Spinal cord (tissue), 10 donors: Measurements from ENCODE around the gene KDM7A. TPM values are rescaled to one million over a fixed set of nuclear protein-coding genes. Genes with fewer than 3 reads are reported as not detected.

Experiments
- DNase-seq, 6 donors: peaks; one replicate each; pipeline versions ENCODE4 v3.0.0 to v3.0.0-alpha.2; 2013 to 2015; ENCODE audit warnings: low spot score in 6 of 6, low read depth in 4 of 6
- H3K27ac ChIP-seq: one replicate; pipeline ENCODE4 v1.5.1; 2013; ENCODE audit warnings: low read depth, low read length, control low read depth
- H3K27me3 ChIP-seq: one replicate; pipeline ENCODE4 v1.6.1; 2013; ENCODE audit warnings: low read length; ENCODE audit not compliant: control insufficient read depth, insufficient read depth
- H3K36me3 ChIP-seq: one replicate; pipeline ENCODE4 v1.6.1; 2013; ENCODE audit warnings: low read length; ENCODE audit not compliant: control insufficient read depth, insufficient read depth
- H3K4me1 ChIP-seq: one replicate; pipeline ENCODE4 v1.6.1; 2013; ENCODE audit warnings: low read length; ENCODE audit not compliant: control insufficient read depth, insufficient read depth
- H3K4me3 ChIP-seq: one replicate; pipeline ENCODE4 v1.5.1; 2013; ENCODE audit warnings: low read depth, low read length, control low read depth
- H3K9me3 ChIP-seq: one replicate; pipeline ENCODE4 v1.6.1; 2013; ENCODE audit warnings: low read length; ENCODE audit not compliant: control insufficient read depth, insufficient read depth
- WGBS: methylation state at CpG from one replicate; pipeline ENCODE4 v1.1.5; 2013; ENCODE audit warnings: missing lambda C conversion rate; ENCODE audit not compliant: insufficient coverage; 5-methylcytosine and 5-hydroxymethylcytosine counted together
- polyA plus RNA-seq, 2 donors: library from polyadenylated mRNA; unstranded; fragments of 120-200 nt; gene quantifications; one replicate each; pipeline ENCODE4 v1.2.1, GENCODE V29; 2013; ENCODE audit not compliant: insufficient read length in 2 of 2
- total RNA-seq, 2 donors: library from RNA; depleted of rRNA in 1 of 2; stranded (reverse); fragments of 120-200 nt in 1 of 2; fragments of >200 nt in 1 of 2; gene quantifications; one replicate each; pipeline versions ENCODE4 v1.2.3 to v1.2.4, GENCODE V29; 2013 to 2014
- donor health status: healthy.

The KDM7A gene
- total and polyA plus RNA-seq, 4 donors = 9.1 to 16.8 (median 9.2) TPM

GRCh38 chr7:140051820-140052219, 125.0 kb downstream of the KDM7A start:
- no peak overlapping the region for H3K27ac ChIP-seq
- no peaks in the 10 kb centered on the region for H3K9me3 ChIP-seq
- H3K4me3 ChIP-seq = no peak overlapping the region
- H3K27me3 ChIP-seq = no peaks in the 10 kb centered on the region
- no peak for DNase-seq
- no peaks in the 10 kb centered on the region for H3K4me1 ChIP-seq
- no peaks in the 10 kb centered on the region for H3K36me3 ChIP-seq

- WGBS = 74% methylated on average over 3 of the region's 3 CpGs
- H3K4me1 ChIP-seq = no peaks in the 10 kb centered on the region
- H3K4me3 ChIP-seq = no peak overlapping the region
- no peak for DNase-seq
- H3K9me3 ChIP-seq = no peaks in the 10 kb centered on the region
- no peak overlapping the region for H3K27ac ChIP-seq
- no peaks in the 10 kb centered on the region for H3K36me3 ChIP-seq
- no peaks in the 10 kb centered on the region for H3K27me3 ChIP-seq
Measured at GRCh38 chr7:140050100-140050499, 126.7 kb downstream of the KDM7A start.

GRCh38 chr7:140049339-140050024, 127.3 kb downstream of the KDM7A start:
- 83% methylated on average over 5 of the region's 5 CpGs for WGBS
- Histone ChIP-seq H3K4me1 (no peaks in the 10 kb centered on the region), H3K27ac (no peak overlapping the region)

GRCh38 chr7:140048989-140049338, 127.8 kb downstream of the KDM7A start:
- no peak overlapping the region for H3K4me3 ChIP-seq
- H3K27ac ChIP-seq = no peak overlapping the region
- H3K9me3 ChIP-seq = no peaks in the 10 kb centered on the region
- no peaks in the 10 kb centered on the region for H3K4me1 ChIP-seq
- 50% methylated on average over 1 of the region's 1 CpG for WGBS
- no peak for DNase-seq
- no peaks in the 10 kb centered on the region for H3K27me3 ChIP-seq
- no peaks in the 10 kb centered on the region for H3K36me3 ChIP-seq

More at GRCh38 chr7:140049339-140050024, 127.3 kb downstream of the KDM7A start:
- Histone ChIP-seq H3K36me3 (no peaks in the 10 kb centered on the region), H3K4me3 (no peak overlapping the region), H3K27me3 (no peaks in the 10 kb centered on the region), H3K9me3 (no peaks in the 10 kb centered on the region)
- no peak for DNase-seq

GRCh38 chr7:140048138-140048537, 128.6 kb downstream of the KDM7A start:
- DNase-seq = no peak
- H3K4me3 ChIP-seq = no peak overlapping the region
- H3K4me1 ChIP-seq = no peaks in the 10 kb centered on the region
- WGBS = 100% methylated on average over 1 of the region's 4 CpGs
- no peaks in the 10 kb centered on the region for H3K27me3 ChIP-seq
- no peaks in the 10 kb centered on the region for H3K9me3 ChIP-seq
- H3K36me3 ChIP-seq = no peaks in the 10 kb centered on the region
- H3K27ac ChIP-seq = no peak overlapping the region

GRCh38 chr7:140047197-140047596, 129.6 kb downstream of the KDM7A start:
- no peaks in the 10 kb centered on the region for H3K36me3 ChIP-seq
- no peaks in the 10 kb centered on the region for H3K9me3 ChIP-seq
- no peak for DNase-seq
- 100% methylated on average over 1 of the region's 3 CpGs for WGBS
- H3K4me1 ChIP-seq = no peaks in the 10 kb centered on the region
- no peak overlapping the region for H3K4me3 ChIP-seq
- no peak overlapping the region for H3K27ac ChIP-seq
- no peaks in the 10 kb centered on the region for H3K27me3 ChIP-seq

- 63% methylated on average over 3 of the region's 6 CpGs for WGBS
Measured at GRCh38 chr7:140045697-140046096, 131.1 kb downstream of the KDM7A start.

GRCh38 chr7:140044251-140044650, 132.5 kb downstream of the KDM7A start:
- WGBS = 96% methylated on average over 5 of the region's 6 CpGs
- Histone ChIP-seq H3K4me3 (no peak overlapping the region), H3K4me1 (no peaks in the 10 kb centered on the region), H3K9me3 (no peaks in the 10 kb centered on the region), H3K27me3 (no peaks in the 10 kb centered on the region), H3K36me3 (no peaks in the 10 kb centered on the region), H3K27ac (no peak overlapping the region)
- no peak for DNase-seq

More at GRCh38 chr7:140045697-140046096, 131.1 kb downstream of the KDM7A start:
- no peaks in the 10 kb centered on the region for H3K4me1 ChIP-seq
- DNase-seq = no peak
- H3K9me3 ChIP-seq = no peaks in the 10 kb centered on the region
- H3K27me3 ChIP-seq = no peaks in the 10 kb centered on the region
- H3K36me3 ChIP-seq = no peaks in the 10 kb centered on the region
- H3K4me3 ChIP-seq = no peak overlapping the region
- no peak overlapping the region for H3K27ac ChIP-seq

- no peak overlapping the region for H3K27ac ChIP-seq
- H3K4me1 ChIP-seq = no peaks in the 10 kb centered on the region
- no peak for DNase-seq
- peaks cover 7% of the 10 kb centered on the region for H3K36me3 ChIP-seq
- no peaks in the 10 kb centered on the region for H3K9me3 ChIP-seq
- WGBS = 93% methylated on average over 9 of the region's 10 CpGs
- no peak overlapping the region for H3K4me3 ChIP-seq
- no peaks in the 10 kb centered on the region for H3K27me3 ChIP-seq
Measured at GRCh38 chr7:140042386-140042670, 134.5 kb downstream of the KDM7A start.

- no peak for DNase-seq
- H3K4me1 ChIP-seq = no peaks in the 10 kb centered on the region
- 92% methylated on average over 5 of the region's 12 CpGs for WGBS
- H3K36me3 ChIP-seq = peaks cover 8% of the 10 kb centered on the region
- H3K4me3 ChIP-seq = no peak overlapping the region
- no peak overlapping the region for H3K27ac ChIP-seq
- H3K27me3 ChIP-seq = no peaks in the 10 kb centered on the region
- H3K9me3 ChIP-seq = no peaks in the 10 kb centered on the region
Measured at GRCh38 chr7:140041659-140042385, 135.0 kb downstream of the KDM7A start.
